GM23338 (cell line): Measurements from ENCODE around the gene NADK. TPM values are rescaled to one million over a fixed set of nuclear protein-coding genes. Genes with fewer than 3 reads are reported as not detected.

Source experiments
- ATAC-seq: fragments of 200-7000 bp; cut with Tn5 transposase; 3 replicates; pipeline ENCODE4 v1.9.1; 2020
- DNase-seq: peaks from one replicate; pipeline ENCODE4 v3.0.0-alpha.2; 2015; ENCODE audit warnings: low spot score
- H2AFZ ChIP-seq: fragments of 200-600 bp; sonication (generic); 2 replicates; pipeline ENCODE4 v1.8.0; 2016; ENCODE audit warnings: antibody characterized with exemption, mild to moderate bottlenecking, moderate library complexity
- H3F3A ChIP-seq: fragments of 200-600 bp; sonication (generic); replicated peaks from 2 replicates; pipeline ENCODE4 v1.8.0; 2017; ENCODE audit warnings: antibody characterized with exemption, mixed run types, low read depth
- H3K27ac ChIP-seq: fragments of 200-600 bp; sonication (generic); 2 replicates; pipeline ENCODE4 v1.6.1; 2016; ENCODE audit warnings: low read depth
- H3K27me3 ChIP-seq: fragments of 200-600 bp; sonication (generic); 2 replicates; pipeline ENCODE4 v1.8.0; 2016; ENCODE audit warnings: mild to moderate bottlenecking, mixed run types, moderate library complexity; ENCODE audit not compliant: insufficient read depth
- H3K36me3 ChIP-seq: fragments of 200-600 bp; sonication (generic); 2 replicates; pipeline ENCODE4 v1.8.0; 2016; ENCODE audit warnings: mild to moderate bottlenecking; ENCODE audit not compliant: insufficient read depth
- H3K4me1 ChIP-seq: fragments of 200-600 bp; sonication (generic); 2 replicates; pipeline ENCODE4 v1.8.0; 2016; ENCODE audit warnings: mild to moderate bottlenecking, moderate library complexity; ENCODE audit not compliant: insufficient read depth
- H3K4me2 ChIP-seq: fragments of 200-600 bp; sonication (generic); 2 replicates; pipeline ENCODE4 v1.7.1; 2017; ENCODE audit warnings: mixed run types
- H3K4me3 ChIP-seq: fragments of 200-600 bp; sonication (generic); 2 replicates; pipeline ENCODE4 v1.6.1; 2016; ENCODE audit warnings: mixed run types
- H3K79me2 ChIP-seq: fragments of 200-600 bp; sonication (generic); replicated peaks from 2 replicates; pipeline ENCODE4 v1.8.0; 2017; ENCODE audit warnings: mild to moderate bottlenecking; ENCODE audit not compliant: insufficient read depth
- H3K9me2 ChIP-seq: fragments of 200-600 bp; sonication (generic); 2 replicates; pipeline ENCODE4 v1.8.0; 2017; ENCODE audit not compliant: insufficient read depth
- H4K20me1 ChIP-seq: fragments of 200-600 bp; sonication (generic); replicated peaks from 2 replicates; pipeline ENCODE4 v1.8.0; 2017; ENCODE audit warnings: mild to moderate bottlenecking; ENCODE audit not compliant: insufficient read depth
- H3K27ac Mint-ChIP-seq: 2 replicates; pipeline ENCODE4 v1.8.0; 2020; ENCODE audit warnings: inconsistent platforms, mild to moderate bottlenecking, moderate library complexity, mixed read lengths
- H3K27me3 Mint-ChIP-seq: 3 replicates; pipeline ENCODE4 v1.8.0; 2022; ENCODE audit warnings: low read depth, mild to moderate bottlenecking, moderate library complexity, mixed read lengths, inconsistent platforms; ENCODE audit not compliant: insufficient read depth, poor library complexity
- H3K36me3 Mint-ChIP-seq: 3 replicates; pipeline ENCODE4 v1.8.0; 2021; ENCODE audit warnings: low read depth, mild to moderate bottlenecking, inconsistent platforms, moderate library complexity, mixed read lengths
- H3K4me1 Mint-ChIP-seq: 3 replicates; pipeline ENCODE4 v1.8.0; 2020; ENCODE audit warnings: mild to moderate bottlenecking, inconsistent platforms, mixed read lengths
- H3K4me3 Mint-ChIP-seq: 3 replicates; pipeline ENCODE4 v1.8.0; 2021; ENCODE audit warnings: moderate library complexity, mild to moderate bottlenecking, inconsistent platforms, mixed read lengths
- H3K9me3 Mint-ChIP-seq: 3 replicates; pipeline ENCODE4 v1.8.0; 2020; ENCODE audit warnings: moderate library complexity, mild to moderate bottlenecking, inconsistent platforms, mixed read lengths
- CREB1 ChIP-seq: fragments of 250-450 bp; sonication (Bioruptor Pico); IDR thresholded peaks from 2 replicates; pipeline ENCODE4 v1.5.0; 2020; ENCODE audit warnings: low read depth, mild to moderate bottlenecking, moderate library complexity
- EZH2 ChIP-seq: fragments of 200-600 bp; sonication (generic); IDR thresholded peaks from one replicate; pipeline ENCODE4 v1.8.0; 2017; ENCODE audit warnings: antibody characterized with exemption, mild to moderate bottlenecking, low read depth; ENCODE audit not compliant: unreplicated experiment
- EZH2phosphoT487 ChIP-seq: fragments of 200-600 bp; sonication (generic); IDR thresholded peaks from one replicate; pipeline ENCODE4 v1.8.1; 2018; ENCODE audit warnings: antibody characterized with exemption; ENCODE audit not compliant: unreplicated experiment
- JUNB ChIP-seq: IDR thresholded peaks from one replicate; pipeline ENCODE4 v1.6.1; 2016; ENCODE audit warnings: antibody characterized with exemption; ENCODE audit not compliant: unreplicated experiment
- NANOG ChIP-seq: IDR thresholded peaks from 2 replicates; pipeline ENCODE4 v1.6.1; 2016; ENCODE audit warnings: antibody characterized with exemption, borderline replicate concordance
- POLR2AphosphoS5 ChIP-seq: IDR thresholded peaks from 2 replicates; pipeline ENCODE4 v1.6.1; 2016; ENCODE audit warnings: antibody characterized with exemption, low read depth
- STAT1 ChIP-seq: IDR thresholded peaks from one replicate; pipeline ENCODE4 v1.6.1; 2016; ENCODE audit warnings: antibody characterized with exemption; ENCODE audit not compliant: unreplicated experiment
- ZNF331 ChIP-seq: fragments of 250-450 bp; sonication (Bioruptor Pico); IDR thresholded peaks from 2 replicates; pipeline ENCODE4 v1.5.0; 2020; ENCODE audit warnings: low read depth, mild to moderate bottlenecking, moderate library complexity
- polyA plus RNA-seq: library from polyadenylated mRNA; unstranded; fragments of >200 nt; fragmentation: Nextera tagmentation; extraction: Ambion mirVana; gene quantifications from 2 replicates; pipeline ENCODE4 v1.2.1, GENCODE V29; 2016
- total RNA-seq: library from RNA; depleted of rRNA; stranded (reverse); fragments of >200 nt; shearing (Covaris generic); gene quantifications from 2 replicates; pipeline ENCODE4 v1.2.3, GENCODE V29; 2014
- TF ChIP-seq, protein P1 (sequence below): IDR thresholded peaks from 2 replicates; pipeline ENCODE4 v1.6.1; 2016; ENCODE audit warnings: antibody characterized with exemption
- TF ChIP-seq, protein P2 (sequence below): IDR thresholded peaks from one replicate; pipeline ENCODE4 v1.6.1; 2018; ENCODE audit warnings: antibody characterized with exemption; ENCODE audit not compliant: unreplicated experiment
- TF ChIP-seq, protein P3 (sequence below), 2 experiments: fragments of 200-600 bp in 1 of 2; sonication (generic) in 1 of 2; conservative IDR thresholded peaks; 2 replicates each; pipeline versions ENCODE4 v1.5.1 to v1.6.1; 2016 to 2017; ENCODE audit warnings: antibody characterized with exemption in 2 of 2, low read depth in 2 of 2, mild to moderate bottlenecking in 2 of 2, moderate library complexity in 1 of 2
- TF ChIP-seq, protein P4 (sequence below): fragments of 250-450 bp; sonication (Bioruptor Pico); IDR thresholded peaks from 2 replicates; pipeline ENCODE4 v1.5.0; 2020; ENCODE audit warnings: mild to moderate bottlenecking, moderate library complexity

NADK gene
- total and polyA plus RNA-seq, 2 experiments from 2014 or later: 45.3 to 73.2 TPM

DNA sequence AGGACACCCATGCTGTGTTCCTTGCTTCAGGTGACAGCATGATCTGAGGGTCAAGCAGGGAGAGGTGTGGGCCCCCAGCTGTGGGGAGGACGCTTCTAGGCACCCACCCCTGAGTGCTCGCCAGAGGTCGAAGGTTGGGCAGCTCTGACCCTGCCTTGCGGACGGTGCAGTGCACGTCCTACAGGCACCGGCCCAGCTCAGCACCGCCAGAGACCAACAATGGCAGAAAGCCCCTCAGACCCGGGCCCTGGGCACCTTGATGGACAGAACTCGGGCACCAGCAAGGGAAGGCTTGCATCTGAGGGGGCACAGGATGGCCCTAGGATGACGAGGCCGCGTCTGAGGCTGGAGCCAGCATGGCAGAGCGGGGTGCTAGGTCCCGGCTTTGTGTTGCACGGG, 24.7 kb downstream of the NADK start:
- ATAC-seq: no peak
- no peak for DNase-seq
- H3K4me1 Mint-ChIP-seq: peaks cover 7% of the 10 kb centered on the region

More for the DNA sequence above, 24.7 kb downstream of the NADK start:
- Histone ChIP-seq H3K4me3 (no peak overlapping the region), H3K27ac (no peak overlapping the region), H3K27me3 (no peaks in the 10 kb centered on the region), H3K4me2 (no peak overlapping the region), H4K20me1 (peaks cover 7% of the 10 kb centered on the region; the same call in 1 of the 2 replicates), H3F3A (peaks cover 15% of the 10 kb centered on the region; the same call in 1 of the 2 replicates), H3K36me3 (peaks cover 4% of the 10 kb centered on the region; the same call in 1 of the 2 replicates), H3K9me2 (no peaks in the 10 kb centered on the region), H3K79me2 (peaks cover 5% of the 10 kb centered on the region; the same call in 1 of the 2 replicates), H2AFZ (no peak overlapping the region), H3K4me1 (no peaks in the 10 kb centered on the region)
- H3K27ac Mint-ChIP-seq: no peak overlapping the region
- H3K9me3 Mint-ChIP-seq: no peaks in the 10 kb centered on the region
- peaks cover 15% of the 10 kb centered on the region for H3K27me3 Mint-ChIP-seq
- no peak overlapping the region for H3K4me3 Mint-ChIP-seq
- TF ChIP-seq, protein P1, sequence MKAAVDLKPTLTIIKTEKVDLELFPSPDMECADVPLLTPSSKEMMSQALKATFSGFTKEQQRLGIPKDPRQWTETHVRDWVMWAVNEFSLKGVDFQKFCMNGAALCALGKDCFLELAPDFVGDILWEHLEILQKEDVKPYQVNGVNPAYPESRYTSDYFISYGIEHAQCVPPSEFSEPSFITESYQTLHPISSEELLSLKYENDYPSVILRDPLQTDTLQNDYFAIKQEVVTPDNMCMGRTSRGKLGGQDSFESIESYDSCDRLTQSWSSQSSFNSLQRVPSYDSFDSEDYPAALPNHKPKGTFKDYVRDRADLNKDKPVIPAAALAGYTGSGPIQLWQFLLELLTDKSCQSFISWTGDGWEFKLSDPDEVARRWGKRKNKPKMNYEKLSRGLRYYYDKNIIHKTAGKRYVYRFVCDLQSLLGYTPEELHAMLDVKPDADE: no peak
- no peak for TF ChIP-seq CREB1 (CRISPR knock-in tag)
- no peak for TF ChIP-seq POLR2AphosphoS5
- TF ChIP-seq EZH2phosphoT487: no peak
- TF ChIP-seq, protein P2, sequence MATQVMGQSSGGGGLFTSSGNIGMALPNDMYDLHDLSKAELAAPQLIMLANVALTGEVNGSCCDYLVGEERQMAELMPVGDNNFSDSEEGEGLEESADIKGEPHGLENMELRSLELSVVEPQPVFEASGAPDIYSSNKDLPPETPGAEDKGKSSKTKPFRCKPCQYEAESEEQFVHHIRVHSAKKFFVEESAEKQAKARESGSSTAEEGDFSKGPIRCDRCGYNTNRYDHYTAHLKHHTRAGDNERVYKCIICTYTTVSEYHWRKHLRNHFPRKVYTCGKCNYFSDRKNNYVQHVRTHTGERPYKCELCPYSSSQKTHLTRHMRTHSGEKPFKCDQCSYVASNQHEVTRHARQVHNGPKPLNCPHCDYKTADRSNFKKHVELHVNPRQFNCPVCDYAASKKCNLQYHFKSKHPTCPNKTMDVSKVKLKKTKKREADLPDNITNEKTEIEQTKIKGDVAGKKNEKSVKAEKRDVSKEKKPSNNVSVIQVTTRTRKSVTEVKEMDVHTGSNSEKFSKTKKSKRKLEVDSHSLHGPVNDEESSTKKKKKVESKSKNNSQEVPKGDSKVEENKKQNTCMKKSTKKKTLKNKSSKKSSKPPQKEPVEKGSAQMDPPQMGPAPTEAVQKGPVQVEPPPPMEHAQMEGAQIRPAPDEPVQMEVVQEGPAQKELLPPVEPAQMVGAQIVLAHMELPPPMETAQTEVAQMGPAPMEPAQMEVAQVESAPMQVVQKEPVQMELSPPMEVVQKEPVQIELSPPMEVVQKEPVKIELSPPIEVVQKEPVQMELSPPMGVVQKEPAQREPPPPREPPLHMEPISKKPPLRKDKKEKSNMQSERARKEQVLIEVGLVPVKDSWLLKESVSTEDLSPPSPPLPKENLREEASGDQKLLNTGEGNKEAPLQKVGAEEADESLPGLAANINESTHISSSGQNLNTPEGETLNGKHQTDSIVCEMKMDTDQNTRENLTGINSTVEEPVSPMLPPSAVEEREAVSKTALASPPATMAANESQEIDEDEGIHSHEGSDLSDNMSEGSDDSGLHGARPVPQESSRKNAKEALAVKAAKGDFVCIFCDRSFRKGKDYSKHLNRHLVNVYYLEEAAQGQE: no peak
- TF ChIP-seq EZH2: no peak
- TF ChIP-seq, protein P3, sequence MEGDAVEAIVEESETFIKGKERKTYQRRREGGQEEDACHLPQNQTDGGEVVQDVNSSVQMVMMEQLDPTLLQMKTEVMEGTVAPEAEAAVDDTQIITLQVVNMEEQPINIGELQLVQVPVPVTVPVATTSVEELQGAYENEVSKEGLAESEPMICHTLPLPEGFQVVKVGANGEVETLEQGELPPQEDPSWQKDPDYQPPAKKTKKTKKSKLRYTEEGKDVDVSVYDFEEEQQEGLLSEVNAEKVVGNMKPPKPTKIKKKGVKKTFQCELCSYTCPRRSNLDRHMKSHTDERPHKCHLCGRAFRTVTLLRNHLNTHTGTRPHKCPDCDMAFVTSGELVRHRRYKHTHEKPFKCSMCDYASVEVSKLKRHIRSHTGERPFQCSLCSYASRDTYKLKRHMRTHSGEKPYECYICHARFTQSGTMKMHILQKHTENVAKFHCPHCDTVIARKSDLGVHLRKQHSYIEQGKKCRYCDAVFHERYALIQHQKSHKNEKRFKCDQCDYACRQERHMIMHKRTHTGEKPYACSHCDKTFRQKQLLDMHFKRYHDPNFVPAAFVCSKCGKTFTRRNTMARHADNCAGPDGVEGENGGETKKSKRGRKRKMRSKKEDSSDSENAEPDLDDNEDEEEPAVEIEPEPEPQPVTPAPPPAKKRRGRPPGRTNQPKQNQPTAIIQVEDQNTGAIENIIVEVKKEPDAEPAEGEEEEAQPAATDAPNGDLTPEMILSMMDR (conservative IDR thresholded peaks at IDR 0.05; ENCODE audit: low read depth in 2 of 2): no peak
- no peak for TF ChIP-seq JUNB
- no peak for TF ChIP-seq NANOG
- no peak for TF ChIP-seq STAT1
- TF ChIP-seq, protein P4, sequence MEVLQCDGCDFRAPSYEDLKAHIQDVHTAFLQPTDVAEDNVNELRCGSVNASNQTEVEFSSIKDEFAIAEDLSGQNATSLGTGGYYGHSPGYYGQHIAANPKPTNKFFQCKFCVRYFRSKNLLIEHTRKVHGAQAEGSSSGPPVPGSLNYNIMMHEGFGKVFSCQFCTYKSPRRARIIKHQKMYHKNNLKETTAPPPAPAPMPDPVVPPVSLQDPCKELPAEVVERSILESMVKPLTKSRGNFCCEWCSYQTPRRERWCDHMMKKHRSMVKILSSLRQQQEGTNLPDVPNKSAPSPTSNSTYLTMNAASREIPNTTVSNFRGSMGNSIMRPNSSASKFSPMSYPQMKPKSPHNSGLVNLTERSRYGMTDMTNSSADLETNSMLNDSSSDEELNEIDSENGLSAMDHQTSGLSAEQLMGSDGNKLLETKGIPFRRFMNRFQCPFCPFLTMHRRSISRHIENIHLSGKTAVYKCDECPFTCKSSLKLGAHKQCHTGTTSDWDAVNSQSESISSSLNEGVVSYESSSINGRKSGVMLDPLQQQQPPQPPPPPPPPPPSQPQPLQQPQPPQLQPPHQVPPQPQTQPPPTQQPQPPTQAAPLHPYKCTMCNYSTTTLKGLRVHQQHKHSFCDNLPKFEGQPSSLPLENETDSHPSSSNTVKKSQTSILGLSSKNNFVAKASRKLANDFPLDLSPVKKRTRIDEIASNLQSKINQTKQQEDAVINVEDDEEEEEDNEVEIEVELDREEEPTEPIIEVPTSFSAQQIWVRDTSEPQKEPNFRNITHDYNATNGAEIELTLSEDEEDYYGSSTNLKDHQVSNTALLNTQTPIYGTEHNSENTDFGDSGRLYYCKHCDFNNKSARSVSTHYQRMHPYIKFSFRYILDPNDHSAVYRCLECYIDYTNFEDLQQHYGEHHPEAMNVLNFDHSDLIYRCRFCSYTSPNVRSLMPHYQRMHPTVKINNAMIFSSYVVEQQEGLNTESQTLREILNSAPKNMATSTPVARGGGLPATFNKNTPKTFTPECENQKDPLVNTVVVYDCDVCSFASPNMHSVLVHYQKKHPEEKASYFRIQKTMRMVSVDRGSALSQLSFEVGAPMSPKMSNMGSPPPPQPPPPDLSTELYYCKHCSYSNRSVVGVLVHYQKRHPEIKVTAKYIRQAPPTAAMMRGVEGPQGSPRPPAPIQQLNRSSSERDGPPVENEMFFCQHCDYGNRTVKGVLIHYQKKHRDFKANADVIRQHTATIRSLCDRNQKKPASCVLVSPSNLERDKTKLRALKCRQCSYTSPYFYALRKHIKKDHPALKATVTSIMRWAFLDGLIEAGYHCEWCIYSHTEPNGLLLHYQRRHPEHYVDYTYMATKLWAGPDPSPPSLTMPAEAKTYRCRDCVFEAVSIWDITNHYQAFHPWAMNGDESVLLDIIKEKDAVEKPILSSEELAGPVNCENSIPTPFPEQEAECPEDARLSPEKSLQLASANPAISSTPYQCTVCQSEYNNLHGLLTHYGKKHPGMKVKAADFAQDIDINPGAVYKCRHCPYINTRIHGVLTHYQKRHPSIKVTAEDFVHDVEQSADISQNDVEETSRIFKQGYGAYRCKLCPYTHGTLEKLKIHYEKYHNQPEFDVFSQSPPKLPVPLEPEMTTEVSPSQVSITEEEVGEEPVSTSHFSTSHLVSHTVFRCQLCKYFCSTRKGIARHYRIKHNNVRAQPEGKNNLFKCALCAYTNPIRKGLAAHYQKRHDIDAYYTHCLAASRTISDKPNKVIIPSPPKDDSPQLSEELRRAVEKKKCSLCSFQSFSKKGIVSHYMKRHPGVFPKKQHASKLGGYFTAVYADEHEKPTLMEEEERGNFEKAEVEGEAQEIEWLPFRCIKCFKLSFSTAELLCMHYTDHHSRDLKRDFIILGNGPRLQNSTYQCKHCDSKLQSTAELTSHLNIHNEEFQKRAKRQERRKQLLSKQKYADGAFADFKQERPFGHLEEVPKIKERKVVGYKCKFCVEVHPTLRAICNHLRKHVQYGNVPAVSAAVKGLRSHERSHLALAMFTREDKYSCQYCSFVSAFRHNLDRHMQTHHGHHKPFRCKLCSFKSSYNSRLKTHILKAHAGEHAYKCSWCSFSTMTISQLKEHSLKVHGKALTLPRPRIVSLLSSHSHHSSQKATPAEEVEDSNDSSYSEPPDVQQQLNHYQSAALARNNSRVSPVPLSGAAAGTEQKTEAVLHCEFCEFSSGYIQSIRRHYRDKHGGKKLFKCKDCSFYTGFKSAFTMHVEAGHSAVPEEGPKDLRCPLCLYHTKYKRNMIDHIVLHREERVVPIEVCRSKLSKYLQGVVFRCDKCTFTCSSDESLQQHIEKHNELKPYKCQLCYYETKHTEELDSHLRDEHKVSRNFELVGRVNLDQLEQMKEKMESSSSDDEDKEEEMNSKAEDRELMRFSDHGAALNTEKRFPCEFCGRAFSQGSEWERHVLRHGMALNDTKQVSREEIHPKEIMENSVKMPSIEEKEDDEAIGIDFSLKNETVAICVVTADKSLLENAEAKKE (CRISPR knock-in tag): no peak
- TF ChIP-seq ZNF331 (CRISPR knock-in tag): no peak
- H3K36me3 Mint-ChIP-seq: peaks cover 46% of the 10 kb centered on the region
